AG04449 (cell line): ENCODE results near the gene CLDN6.

ENCODE experiments used
- CTCF ChIA-PET: fragments of 350-600 bp; formaldehyde crosslinking; extraction: SDS; loops from one replicate; lab custom pipeline; 2021; ENCODE audit warnings: antibody characterized with exemption; lab: Yijun Ruan, JAX
- POLR2A ChIA-PET: fragments of 400-600, 350-600 bp; formaldehyde crosslinking; extraction: SDS; loops from one replicate; lab custom pipeline; 2020; ENCODE audit warnings: antibody characterized with exemption, inconsistent platforms; lab: Yijun Ruan, JAX
- DNase-seq: peaks from one replicate; pipeline ENCODE4 v3.0.0-alpha.2; 2010; ENCODE audit warnings: low read depth, low spot score
- H3K4me3 ChIP-seq: 2 replicates; pipeline ENCODE4 v1.5.1; 2011; ENCODE audit warnings: low read depth, mild to moderate bottlenecking, control low read depth, low read length
- CTCF ChIP-seq: IDR thresholded peaks from one replicate; pipeline ENCODE4 v1.5.1; 2011; ENCODE audit warnings: mild to moderate bottlenecking, moderate library complexity, low read length, control low read depth, inconsistent platforms; ENCODE audit not compliant: insufficient read depth; ENCODE audit errors: missing control alignments

CLDN6 gene

GRCh38 chr16:2980227-2981176 lies 37.5 kb downstream of the CLDN6 start, which contains the start of gene PKMYT1:
Gene PKMYT1, minus strand, starts transcription at chr16:2980446. Its CDS starts 789 bp downstream, at chr16:2979657.
- ChIA-PET CTCF (interaction anchor here (0.9 to 2.3 kb wide), 7 partner anchors 9 to 53 kb away, joined by 3 to 10 read pairs (median 5); no protein-coding TSS in a partner anchor), POLR2A (interaction anchor here (2.0 kb wide), 1 partner anchor 40 kb away, joined by 5 read pairs; the partner anchor contains the start of gene TNFRSF12A)
- no peak for DNase-seq
- peak within 1 kb of the TSS; percentile 86 for H3K4me3 ChIP-seq
- no peak for TF ChIP-seq CTCF

- POLR2A ChIA-PET: no interaction called here
- no peak for DNase-seq
- peak overlapping the region; percentile 86 for H3K4me3 ChIP-seq
- CTCF ChIA-PET: interaction anchor here (1.0 to 2.3 kb wide), 2 partner anchors 8 to 18 kb away, joined by 3 to 10 read pairs; no protein-coding TSS in a partner anchor
- no peak for TF ChIP-seq CTCF
These were observed 38.2 kb downstream of the CLDN6 start for GRCh38 chr16:2979669-2980226.

- DNase-seq: no peak
- ChIA-PET CTCF (interaction anchor here (0.9 to 2.4 kb wide), 5 partner anchors 7 to 138 kb away, joined by 3 to 10 read pairs (median 7); no protein-coding TSS in a partner anchor), POLR2A (interaction anchor here (0.6 kb wide), 1 partner anchor 305 kb away, joined by 3 read pairs; no protein-coding TSS in a partner anchor)
- no peak for TF ChIP-seq CTCF
- H3K4me3 ChIP-seq: no peak overlapping the region
These were observed 40.5 kb downstream of the CLDN6 start for GRCh38 chr16:2977440-2977839.

DNA sequence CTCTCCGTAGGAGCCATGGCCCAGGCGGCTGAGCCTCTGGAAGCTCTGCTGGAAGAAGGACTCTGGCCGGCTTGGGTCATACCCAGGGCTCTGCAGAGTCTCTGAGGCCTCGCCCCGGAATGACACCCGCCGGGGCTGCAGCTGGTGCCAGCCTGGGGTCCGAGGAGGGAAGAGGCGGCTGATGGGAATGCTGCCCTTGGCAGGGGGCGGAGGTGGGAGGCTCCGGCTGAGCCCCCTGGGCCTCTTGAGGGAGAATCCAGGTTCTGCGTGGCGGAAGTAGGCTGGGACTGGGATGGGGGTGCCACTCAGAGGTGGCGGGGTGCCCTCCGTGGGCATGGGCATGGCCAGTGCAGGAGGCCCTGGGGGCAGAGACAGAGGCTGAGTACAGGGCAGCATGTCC lies 41.3 kb downstream of the CLDN6 start:
- ChIA-PET CTCF (interaction anchor here (2.0 to 2.4 kb wide), 2 partner anchors 15 to 50 kb away, joined by 8 to 10 read pairs; no protein-coding TSS in a partner anchor), POLR2A (no interaction called here)
- no peak for DNase-seq
- TF ChIP-seq CTCF: no peak
- H3K4me3 ChIP-seq: no peak overlapping the region

- ChIA-PET POLR2A (no interaction called here), CTCF (interaction anchor here (1.5 kb wide), 1 partner anchor 8 kb away, joined by 4 read pairs; no protein-coding TSS in a partner anchor)
These were observed 41.8 kb downstream of the CLDN6 start for GRCh38 chr16:2976201-2976600.

More at GRCh38 chr16:2976201-2976600, 41.8 kb downstream of the CLDN6 start:
- DNase-seq: no peak
- TF ChIP-seq CTCF: no peak
- H3K4me3 ChIP-seq: no peak overlapping the region
